GM21515 (cell line): Measurements from ENCODE around the gene LYPD3.
A peak's percentile ranks its signal among the peaks of the same experiment; 100 is the strongest.

Experiments
- ATAC-seq: cut with Tn5 transposase; IDR thresholded peaks from one replicate; pipeline ENCODE4 v1.9.1; 2021; ENCODE audit not compliant: unreplicated experiment

The LYPD3 gene

GRCh38 chr19:43486412-43486811 is 21.0 kb upstream of the LYPD3 start:
- ATAC-seq, result no peak

- ATAC-seq, result no peak
These were observed 20.5 kb upstream of the LYPD3 start for GRCh38 chr19:43485951-43486350.

- ATAC-seq, result no peak
These were observed 17.9 kb upstream of the LYPD3 start for GRCh38 chr19:43483281-43483680.

DNA sequence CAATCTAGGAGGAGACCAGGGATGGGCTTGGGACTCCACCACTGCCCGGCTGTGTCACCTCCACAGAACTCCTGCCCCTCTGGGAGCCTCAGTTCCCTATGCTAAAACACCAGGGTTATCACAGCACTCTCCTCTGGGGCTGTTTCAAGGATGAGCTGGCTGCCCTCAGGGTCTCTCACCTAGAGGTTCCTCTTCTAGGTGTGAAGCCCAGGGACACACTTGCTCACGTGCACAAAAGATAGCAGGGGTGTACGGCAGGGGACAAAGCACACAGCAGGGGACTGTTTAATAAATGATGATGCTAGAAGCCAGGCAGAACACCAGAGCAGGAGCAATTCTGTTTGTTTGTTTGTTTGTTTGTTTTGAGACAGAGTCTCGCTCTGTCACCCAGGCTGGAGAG is 16.8 kb upstream of the LYPD3 start:
- ATAC-seq, result no peak

- ATAC-seq, result no peak
These were observed 16.3 kb upstream of the LYPD3 start for GRCh38 chr19:43481701-43482100.

DNA sequence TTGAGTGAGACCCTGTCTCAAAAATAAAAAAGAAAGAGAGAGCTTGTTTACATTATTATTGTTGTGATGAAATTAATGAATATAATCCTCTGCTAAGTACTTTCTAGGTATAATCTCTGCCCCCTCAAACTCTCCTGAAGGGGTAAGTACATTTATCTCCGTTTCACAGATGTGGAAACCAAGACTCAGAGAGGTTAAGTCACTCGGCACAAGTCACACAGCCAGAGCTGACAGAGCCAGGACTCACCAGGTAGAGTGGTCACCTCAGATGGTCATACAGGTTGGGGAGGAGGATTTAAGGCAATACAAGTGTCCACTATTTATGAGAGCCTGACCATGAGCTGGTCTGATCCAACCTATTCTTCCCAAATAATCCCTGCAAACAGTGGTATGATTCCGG is 15.2 kb upstream of the LYPD3 start:
- no peak for ATAC-seq

GRCh38 chr19:43479961-43480561 is 14.7 kb upstream of the LYPD3 start:
- ATAC-seq, result no peak

GRCh38 chr19:43479226-43479625 is 13.8 kb upstream of the LYPD3 start:
- no peak for ATAC-seq

DNA sequence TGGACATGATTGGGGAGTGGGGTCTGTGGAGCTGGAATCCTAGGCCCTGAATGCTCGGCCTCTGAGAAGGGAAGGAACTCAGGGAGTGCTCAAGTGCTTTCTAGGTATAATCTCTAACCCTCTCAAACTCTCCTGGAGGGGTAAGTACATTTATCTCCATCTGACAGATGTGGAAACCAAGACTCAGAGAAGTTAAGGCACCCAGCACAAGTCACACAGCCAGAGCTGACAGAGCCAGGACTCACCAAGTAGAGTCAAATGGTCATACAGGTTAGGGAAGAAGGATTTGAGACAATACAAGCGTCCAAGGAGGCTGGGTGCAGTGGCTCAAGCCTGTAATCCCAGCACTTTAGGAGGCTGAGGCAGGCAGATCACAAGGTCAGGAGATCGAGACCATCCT is 12.9 kb upstream of the LYPD3 start:
- ATAC-seq, result no peak

DNA sequence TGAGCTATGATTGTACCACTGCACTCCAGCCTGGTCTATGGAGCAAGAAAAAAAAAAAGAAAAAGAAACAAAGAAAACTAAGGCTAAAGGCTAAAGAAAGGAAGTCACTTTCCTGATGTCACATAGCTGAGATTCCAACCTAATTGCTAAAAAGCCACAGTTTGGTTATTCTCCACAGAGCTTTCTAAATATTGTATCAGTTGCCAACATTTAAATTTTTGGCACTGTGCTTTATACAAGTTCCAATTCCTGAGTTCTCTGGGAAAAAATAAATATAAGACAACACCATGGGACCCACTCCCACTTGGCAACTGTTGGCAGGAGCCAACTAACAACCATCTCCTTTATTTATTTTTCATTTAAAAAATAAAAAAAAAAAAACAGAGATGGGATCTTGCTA is 11.2 kb upstream of the LYPD3 start:
- ATAC-seq, result no peak

DNA sequence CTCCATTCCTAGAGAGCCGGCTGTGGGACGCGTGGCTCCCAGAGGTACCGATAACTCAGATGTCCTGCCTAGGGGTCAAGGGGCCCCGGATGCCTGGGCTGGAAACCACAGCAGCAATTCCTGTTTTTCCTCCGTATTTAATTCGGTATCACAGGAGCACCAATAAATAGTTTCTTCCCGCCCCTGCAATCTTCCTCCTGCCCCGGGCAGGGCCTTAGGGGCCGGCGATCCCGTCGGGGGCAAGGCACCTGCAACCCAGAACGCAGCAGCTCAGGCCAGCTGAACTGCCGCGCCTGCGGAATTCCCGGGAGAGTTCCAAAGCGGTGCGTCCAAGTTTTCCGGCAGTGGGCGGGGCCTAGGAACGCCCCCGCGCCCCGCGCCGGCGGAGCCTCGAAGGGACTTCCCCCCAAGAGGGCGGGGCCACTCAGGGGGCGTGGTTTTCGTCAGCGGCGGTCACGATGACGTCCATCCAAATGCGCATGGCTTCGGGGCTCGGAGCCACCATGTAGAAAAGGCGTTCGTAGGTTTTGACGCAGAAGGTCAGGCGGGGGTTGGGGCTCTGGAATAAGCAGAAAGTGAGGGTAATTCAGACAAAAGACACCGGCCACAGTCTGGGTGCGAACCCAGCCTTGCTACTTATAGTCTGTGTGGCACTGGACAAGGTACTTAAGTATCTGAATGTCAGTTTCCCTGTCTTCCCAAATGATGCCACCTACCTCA is 9.7 kb upstream of the LYPD3 start:
- peak; percentile 49 for ATAC-seq

GRCh38 chr19:43474487-43474886 is 9.1 kb upstream of the LYPD3 start:
- ATAC-seq, result no peak

DNA sequence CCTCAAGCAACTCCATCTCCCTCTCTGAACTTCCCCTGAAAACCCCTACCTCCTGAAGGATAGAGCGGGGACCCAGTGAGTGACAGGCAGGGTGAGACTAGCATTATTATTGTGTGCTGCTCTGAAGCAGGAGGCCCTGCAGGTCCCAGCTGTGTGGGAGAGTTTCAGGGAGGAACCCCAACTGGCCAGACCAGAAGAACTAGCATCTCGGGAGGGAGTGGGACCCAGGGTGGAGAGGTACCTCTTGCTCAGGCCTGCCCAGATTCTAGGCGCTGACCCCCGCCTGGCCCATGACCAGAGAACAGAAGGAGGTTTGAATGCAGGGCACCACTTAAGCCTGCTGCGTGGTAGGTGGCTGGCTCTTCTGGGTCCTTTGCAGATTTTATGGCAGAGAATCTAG is 5.7 kb upstream of the LYPD3 start:
- ATAC-seq, result no peak

DNA sequence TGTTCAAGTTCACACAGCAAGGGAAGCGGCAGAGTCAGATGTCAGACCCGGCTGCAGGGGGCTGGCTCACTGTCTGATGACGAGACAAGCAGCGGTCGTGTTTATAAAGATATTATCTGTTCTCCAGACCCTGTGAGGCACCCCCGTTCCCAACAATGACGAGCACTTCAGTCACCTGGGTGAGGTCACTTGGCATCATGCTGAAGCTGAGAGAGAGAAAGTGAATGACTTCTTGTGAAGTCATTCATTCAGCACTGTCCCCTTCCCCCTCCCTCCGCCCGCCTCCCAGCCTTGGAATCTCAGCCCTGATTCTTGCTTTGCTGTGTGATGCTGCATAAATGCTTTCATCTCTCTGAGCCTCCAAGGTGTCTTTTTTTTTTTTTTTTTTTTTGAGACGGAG is 4.9 kb upstream of the LYPD3 start:
- ATAC-seq, result no peak

DNA sequence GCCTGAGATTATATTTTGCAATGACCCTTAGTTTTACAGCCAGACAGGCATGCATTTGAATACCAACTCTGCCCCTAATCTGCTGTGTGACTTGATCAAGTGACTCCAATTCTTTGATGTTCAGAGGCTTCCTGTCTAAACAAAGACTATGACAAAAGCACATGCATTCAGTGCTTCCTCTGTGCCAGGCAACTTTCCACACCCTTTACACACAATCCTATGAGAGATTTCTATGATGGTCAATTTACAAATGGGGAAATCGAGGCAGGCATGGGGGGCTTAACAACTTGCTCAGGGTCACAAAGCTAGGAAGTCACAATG is 3.7 kb upstream of the LYPD3 start:
- ATAC-seq, result no peak

- ATAC-seq, result no peak
These were observed 3.1 kb upstream of the LYPD3 start for GRCh38 chr19:43468354-43469159.

DNA sequence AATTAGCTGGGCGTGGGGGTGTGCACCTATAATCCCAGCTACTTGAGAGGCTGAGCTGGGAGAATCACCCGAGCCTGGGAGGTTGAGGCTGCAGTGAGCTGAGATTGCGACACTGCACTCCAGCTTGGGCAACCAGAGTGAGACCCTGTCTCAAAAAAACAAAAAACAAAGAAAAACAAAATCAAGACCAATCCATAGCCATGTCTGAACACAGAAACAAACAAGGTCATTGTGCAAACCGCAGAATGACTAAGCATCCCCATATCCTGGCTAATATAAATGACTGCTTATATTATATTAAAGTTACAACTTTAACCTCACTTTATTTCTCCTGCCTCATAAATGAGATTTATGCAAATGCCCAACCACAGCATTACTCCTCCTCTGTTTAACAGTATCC is 2.3 kb upstream of the LYPD3 start:
- ATAC-seq, result no peak

DNA sequence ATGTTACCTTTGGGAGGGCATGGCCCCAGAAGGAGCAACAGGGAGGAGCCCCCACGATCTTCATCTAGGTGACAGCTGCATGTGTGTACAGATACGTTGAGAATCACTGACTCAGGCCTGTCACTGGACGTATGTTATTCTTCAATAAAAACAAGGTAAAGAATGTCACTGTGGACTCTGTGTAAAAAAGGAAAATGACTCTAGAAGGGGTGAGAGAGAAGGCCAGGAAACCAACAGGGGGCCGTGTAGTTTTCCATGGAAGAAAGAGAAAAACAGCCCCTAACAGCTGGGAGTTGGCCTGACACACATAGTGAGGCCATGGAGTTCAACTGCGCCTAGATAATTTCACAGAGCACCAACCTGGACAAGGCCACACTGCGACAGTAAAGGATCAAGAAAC is 1.9 kb upstream of the LYPD3 start:
- no peak for ATAC-seq

- no peak for ATAC-seq
These were observed 1.4 kb upstream of the LYPD3 start for GRCh38 chr19:43466793-43467192.

DNA sequence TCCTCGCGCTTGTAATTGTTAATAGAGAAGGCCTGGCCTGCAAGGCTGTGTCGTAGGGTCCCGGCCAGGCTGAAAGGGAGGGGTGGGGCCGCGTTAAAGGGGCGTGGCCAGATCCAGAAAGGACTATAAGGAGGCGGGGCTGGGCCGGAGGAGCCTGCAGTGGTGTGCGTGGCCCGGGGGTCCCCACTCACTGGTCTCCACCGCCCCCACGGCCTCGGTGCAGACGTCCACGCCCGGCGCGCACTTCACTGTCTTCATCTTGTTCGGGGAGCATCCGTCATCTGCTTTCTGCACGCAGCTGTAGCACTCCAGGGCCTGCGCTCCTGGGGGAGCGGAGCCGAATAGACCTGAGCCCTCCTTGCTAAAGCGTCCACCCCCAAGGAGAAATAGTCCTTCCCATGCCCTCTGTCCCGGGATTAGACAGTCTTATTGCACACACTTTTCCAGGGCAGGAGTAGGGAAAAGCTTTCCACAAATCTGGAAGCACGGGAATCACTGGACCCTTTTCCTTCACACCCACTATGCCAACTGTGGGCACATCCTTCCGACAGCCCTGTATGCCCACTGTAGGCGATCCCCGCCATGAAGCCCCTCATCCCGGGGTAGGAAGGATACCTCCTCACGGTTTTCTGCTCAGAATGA is 1.2 kb downstream of the LYPD3 start:
- peak; percentile 30 for ATAC-seq

- peak; percentile 77 for ATAC-seq
These were observed 1.9 kb downstream of the LYPD3 start for GRCh38 chr19:43463381-43464133.
